NOMO-1 (cell line): ENCODE measurements around the gene SPTLC2.
"Not testable (repeated sequence)": the region's sequence is repeated elsewhere in the genome, so short reads cannot be mapped to it uniquely, and the experiment has no call there.

Experiments
- DNase-seq, 2 experiments: peaks; one replicate each; lab custom pipeline; 2025; ENCODE audit not compliant: unreplicated experiment in 2 of 2; lab: John Stamatoyannopoulos, UW

Gene SPTLC2

GRCh38 chr14:77616454-77617229 is at the start of gene SPTLC2:
SPTLC2 (minus strand) TSS chr14:77616637; CDS start chr14:77616579, 58 bp downstream.
- peak; percentile 98 to 99 for DNase-seq

GRCh38 chr14:77663293-77663692 is 46.9 kb upstream of the SPTLC2 start:
- no peak for DNase-seq

- not testable (repeated sequence) for DNase-seq
Observed at GRCh38 chr14:77661562-77661961, 45.1 kb upstream of the SPTLC2 start.

GRCh38 chr14:77660754-77661153 is 44.3 kb upstream of the SPTLC2 start:
- DNase-seq, result no peak

GRCh38 chr14:77659831-77660230 is 43.4 kb upstream of the SPTLC2 start:
- peak; percentile 68 to 98 for DNase-seq

- no peak for DNase-seq
Observed at GRCh38 chr14:77657280-77657679, 40.8 kb upstream of the SPTLC2 start.

- no peak for DNase-seq
Observed at GRCh38 chr14:77654001-77654441, 37.6 kb upstream of the SPTLC2 start.

- DNase-seq, result no peak
Observed at GRCh38 chr14:77649326-77649725, 32.9 kb upstream of the SPTLC2 start.

- DNase-seq, result no peak
Observed at GRCh38 chr14:77648520-77649200, 32.2 kb upstream of the SPTLC2 start.

GRCh38 chr14:77647853-77648252 is 31.4 kb upstream of the SPTLC2 start:
- DNase-seq, result no peak

- no peak for DNase-seq
Observed at GRCh38 chr14:77646907-77647306, 30.5 kb upstream of the SPTLC2 start.

- no peak for DNase-seq
Observed at GRCh38 chr14:77645520-77646230, 29.2 kb upstream of the SPTLC2 start.

GRCh38 chr14:77642407-77642806 is 26.0 kb upstream of the SPTLC2 start:
- no peak for DNase-seq

- DNase-seq, result peak; percentile 80 to 91
Observed at GRCh38 chr14:77641534-77642341, 25.3 kb upstream of the SPTLC2 start.

GRCh38 chr14:77640756-77641533 is 24.5 kb upstream of the SPTLC2 start:
- no peak for DNase-seq

GRCh38 chr14:77638771-77639171 is 22.3 kb upstream of the SPTLC2 start:
- no peak for DNase-seq

GRCh38 chr14:77635869-77636268 is 19.4 kb upstream of the SPTLC2 start:
- DNase-seq, result not testable (repeated sequence)

- DNase-seq, result not testable (repeated sequence)
Observed at GRCh38 chr14:77635466-77635865, 19.0 kb upstream of the SPTLC2 start.

- no peak for DNase-seq
Observed at GRCh38 chr14:77630111-77630510, 13.7 kb upstream of the SPTLC2 start.

- DNase-seq, result no peak
Observed at GRCh38 chr14:77625360-77625759, 8.9 kb upstream of the SPTLC2 start.
